Effector memory CD8-positive, alpha-beta T cell (primary cell): ENCODE data around the gene DPM3.
A peak's percentile ranks its signal among the peaks of the same experiment; 100 is the strongest.
"Not testable (repeated sequence)": the region's sequence is repeated elsewhere in the genome, so short reads cannot be mapped to it uniquely, and the experiment has no call there.

ENCODE experiments used
- ATAC-seq: fragments of 150-1000 bp; cut with Tn5 transposase; replicated peaks from 2 replicates; pipeline ENCODE4 v1.10.0; 2021; ENCODE audit warnings: mild to moderate bottlenecking, moderate library complexity
- DNase-seq, 3 experiments: peaks; one replicate each; pipeline ENCODE4 v3.0.0; 2021
- H3K27ac Mint-ChIP-seq, 2 donors: one replicate each; pipeline ENCODE4 v1.8.0; 2022; ENCODE audit warnings: mild to moderate bottlenecking in 2 of 2, mixed read lengths in 2 of 2, moderate library complexity in 2 of 2
- H3K27me3 Mint-ChIP-seq, 2 donors: one replicate each; pipeline ENCODE4 v1.8.0; 2022; ENCODE audit warnings: mixed read lengths in 2 of 2
- H3K36me3 Mint-ChIP-seq: one replicate; pipeline ENCODE4 v1.8.0; 2022; ENCODE audit warnings: mild to moderate bottlenecking, moderate library complexity, mixed read lengths; ENCODE audit not compliant: insufficient read depth
- H3K4me1 Mint-ChIP-seq, 2 donors: one replicate each; pipeline ENCODE4 v1.8.0; 2022; ENCODE audit warnings: low read depth in 2 of 2, mixed read lengths in 2 of 2
- H3K4me3 Mint-ChIP-seq, 2 donors: one replicate each; pipeline ENCODE4 v1.8.0; 2022; ENCODE audit warnings: mild to moderate bottlenecking in 2 of 2, mixed read lengths in 2 of 2, moderate library complexity in 2 of 2
- H3K9me3 Mint-ChIP-seq, 2 donors: one replicate each; pipeline ENCODE4 v1.8.0; 2022; ENCODE audit warnings: mixed read lengths in 2 of 2

DPM3 gene

DNA sequence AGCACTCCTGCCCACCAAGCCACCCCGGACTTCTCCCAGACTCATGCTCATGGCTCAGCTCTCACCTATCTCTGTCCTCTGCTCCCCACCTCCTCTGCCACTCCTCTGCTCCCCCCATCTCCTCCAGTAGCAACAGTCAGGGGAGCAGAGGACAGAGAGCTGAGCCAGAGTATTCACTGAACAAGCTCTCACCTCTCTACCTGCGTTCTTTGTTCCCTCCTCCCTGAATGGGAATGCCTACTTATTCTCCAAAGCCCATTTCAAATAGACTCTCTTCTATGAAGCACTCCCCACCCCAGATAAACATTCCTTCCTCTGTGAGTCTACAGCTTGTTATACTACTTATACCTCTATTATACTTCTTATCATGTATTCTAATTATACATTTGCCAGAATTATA lies 19.1 kb downstream of the DPM3 start:
- Mint-ChIP-seq H3K27ac (no peak overlapping the region), H3K36me3 (peaks cover 4% of the 10 kb centered on the region), H3K4me1 (no peaks in the 10 kb centered on the region), H3K27me3 (peaks cover 9 to 50% of the 10 kb centered on the region in 2 donors), H3K9me3 (no peaks in the 10 kb centered on the region), H3K4me3 (no peak overlapping the region)
- DNase-seq (no peak), ATAC-seq (no peak)

DNA sequence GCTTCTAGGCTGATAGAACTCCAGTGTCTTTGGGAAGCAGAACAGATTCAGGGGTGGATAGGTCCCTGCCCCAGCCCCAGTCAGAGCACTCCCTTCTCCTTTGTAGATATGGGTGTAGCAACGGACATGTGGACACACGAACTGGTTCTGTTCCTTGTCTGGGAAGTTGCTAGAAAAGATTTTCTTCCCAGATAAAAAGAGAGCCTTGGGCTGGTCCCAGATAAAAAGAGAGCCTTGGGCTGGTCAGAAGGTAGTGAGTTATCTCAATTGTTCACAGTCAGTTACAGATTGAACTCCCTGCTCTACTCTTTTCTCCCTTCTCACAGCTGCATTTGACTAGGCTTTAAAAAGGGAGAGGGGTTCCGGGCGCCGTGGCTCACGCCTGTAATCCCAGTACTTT lies 20.1 kb downstream of the DPM3 start:
- H3K27me3 Mint-ChIP-seq: peaks cover 15 to 50% of the 10 kb centered on the region in 2 donors
- H3K9me3 Mint-ChIP-seq: no peaks in the 10 kb centered on the region
- no peaks in the 10 kb centered on the region for H3K4me1 Mint-ChIP-seq
- H3K4me3 Mint-ChIP-seq: no peak overlapping the region
- H3K36me3 Mint-ChIP-seq: peaks cover 4% of the 10 kb centered on the region
- no peak for ATAC-seq
- no peak overlapping the region for H3K27ac Mint-ChIP-seq
- no peak for DNase-seq

DNA sequence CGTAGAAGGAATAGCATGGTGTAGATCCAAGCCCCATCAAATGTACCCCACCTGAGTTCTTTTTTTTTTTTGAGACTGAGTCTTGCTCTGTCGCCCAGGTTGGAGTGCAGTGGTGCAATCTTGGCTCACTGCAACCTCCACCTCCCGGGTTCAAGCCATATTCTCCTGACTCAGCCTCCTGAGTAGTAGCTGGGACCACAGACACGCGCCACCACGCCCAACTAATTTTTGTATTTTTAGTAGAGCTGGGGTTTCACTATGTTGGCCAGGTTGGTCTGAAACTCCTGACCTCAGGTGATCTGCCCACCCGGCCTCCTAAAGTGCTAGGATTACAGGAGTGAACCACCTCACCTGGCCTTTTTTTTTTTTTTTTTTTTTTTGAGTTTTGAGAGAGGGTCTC lies 22.2 kb downstream of the DPM3 start:
- not testable (repeated sequence) for H3K27ac Mint-ChIP-seq

DNA sequence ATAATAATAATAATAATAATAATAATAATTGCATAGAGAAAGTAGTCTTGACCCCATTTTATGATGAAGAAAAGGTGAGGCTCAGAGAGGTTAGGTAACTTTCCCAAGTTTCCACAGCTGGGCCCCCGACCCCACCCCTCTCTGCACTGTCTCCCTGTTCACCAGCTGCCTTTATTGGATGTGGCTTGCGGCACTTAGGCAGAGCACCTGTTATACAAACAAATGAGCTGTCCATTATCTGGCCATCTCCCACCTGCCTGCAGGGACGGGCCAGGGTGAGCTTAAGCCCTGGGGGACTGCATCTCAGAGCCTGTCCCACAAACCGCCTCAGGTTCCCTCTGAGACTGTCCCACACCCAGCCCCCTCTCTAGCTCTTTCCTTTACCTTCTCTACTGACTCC lies 22.7 kb downstream of the DPM3 start:
- H3K4me3 Mint-ChIP-seq: no peak overlapping the region
- no peaks in the 10 kb centered on the region for H3K9me3 Mint-ChIP-seq
- peaks cover 20 to 46% of the 10 kb centered on the region in 2 donors for H3K27me3 Mint-ChIP-seq
- H3K36me3 Mint-ChIP-seq: peaks cover 4% of the 10 kb centered on the region
- DNase-seq (no peak), ATAC-seq (no peak)
- H3K27ac Mint-ChIP-seq: no peak overlapping the region
- no peaks in the 10 kb centered on the region for H3K4me1 Mint-ChIP-seq

More for the DNA sequence above, 22.2 kb downstream of the DPM3 start:
- not testable (repeated sequence) for H3K36me3 Mint-ChIP-seq, H3K9me3 Mint-ChIP-seq, ATAC-seq, H3K4me1 Mint-ChIP-seq, H3K4me3 Mint-ChIP-seq, DNase-seq
- H3K27me3 Mint-ChIP-seq: peaks cover 20 to 46% of the 10 kb centered on the region in 2 donors

DNA sequence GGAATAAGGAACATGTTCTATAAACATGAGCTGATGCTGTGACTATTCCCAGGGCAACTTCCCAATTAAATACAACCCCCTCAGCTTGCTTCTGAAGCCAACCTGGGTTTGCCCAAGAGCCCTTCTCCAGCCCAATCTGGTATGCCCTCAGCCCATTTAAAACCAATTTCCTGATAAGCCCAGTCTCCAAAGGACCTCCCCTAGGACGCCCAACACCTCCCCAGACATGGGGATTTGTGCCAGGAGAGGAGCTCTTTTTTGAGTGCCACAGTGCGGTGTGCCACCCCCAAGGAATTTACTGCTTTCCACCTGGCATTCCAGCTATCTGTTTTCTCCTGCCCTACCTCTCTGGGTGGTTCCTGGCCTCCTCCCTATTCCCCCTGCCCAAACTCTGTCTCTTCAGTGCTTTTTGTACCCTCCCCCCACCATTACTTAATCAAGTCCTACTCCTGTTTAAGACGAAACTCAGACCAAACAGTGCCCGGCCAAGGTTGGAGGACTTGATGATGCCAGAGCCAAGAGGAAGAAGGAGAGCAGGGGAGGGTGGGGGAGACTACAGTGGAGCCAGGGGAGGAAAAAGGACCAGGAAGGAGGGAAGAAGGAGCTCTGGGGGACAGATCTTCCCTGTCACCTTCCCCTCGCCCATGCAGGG lies 24.1 kb downstream of the DPM3 start:
- peaks cover 20 to 51% of the 10 kb centered on the region in 2 donors for H3K27me3 Mint-ChIP-seq
- no peak overlapping the region for H3K4me3 Mint-ChIP-seq
- no peaks in the 10 kb centered on the region for H3K9me3 Mint-ChIP-seq
- ATAC-seq (no peak), DNase-seq (no peak)
- no peaks in the 10 kb centered on the region for H3K36me3 Mint-ChIP-seq
- H3K4me1 Mint-ChIP-seq: no peaks in the 10 kb centered on the region
- no peak overlapping the region for H3K27ac Mint-ChIP-seq

DNA sequence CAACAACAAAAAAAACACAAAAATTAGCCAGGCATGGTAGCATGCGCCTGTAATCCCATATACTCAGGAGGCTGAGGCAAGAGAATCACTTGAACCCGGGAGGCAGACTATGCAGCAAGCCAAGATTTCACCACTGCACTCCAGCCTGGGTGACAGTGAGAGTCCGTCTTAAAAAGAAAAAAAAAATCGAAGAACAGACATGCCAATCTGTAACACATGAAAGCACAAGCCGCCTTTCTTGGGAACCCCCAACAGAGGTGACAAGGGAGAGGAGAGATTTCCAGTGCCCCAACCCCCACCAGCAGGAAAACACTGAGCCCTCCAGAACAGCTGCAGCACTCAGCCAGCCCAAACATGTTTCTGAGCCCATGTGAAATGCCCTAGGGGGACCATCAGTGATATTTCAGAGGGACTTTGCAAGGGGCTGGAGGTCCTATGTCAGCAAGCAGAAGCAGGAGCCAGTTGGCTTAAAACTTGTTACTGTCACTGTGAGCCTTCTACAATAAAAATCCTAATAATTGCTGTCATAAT lies 26.8 kb downstream of the DPM3 start:
- Mint-ChIP-seq H3K4me1 (no peaks in the 10 kb centered on the region), H3K9me3 (no peaks in the 10 kb centered on the region), H3K27ac (no peak overlapping the region), H3K36me3 (no peaks in the 10 kb centered on the region), H3K4me3 (no peak overlapping the region), H3K27me3 (peaks cover 24 to 48% of the 10 kb centered on the region in 2 donors)
- no peak for DNase-seq
- no peak for ATAC-seq

DNA sequence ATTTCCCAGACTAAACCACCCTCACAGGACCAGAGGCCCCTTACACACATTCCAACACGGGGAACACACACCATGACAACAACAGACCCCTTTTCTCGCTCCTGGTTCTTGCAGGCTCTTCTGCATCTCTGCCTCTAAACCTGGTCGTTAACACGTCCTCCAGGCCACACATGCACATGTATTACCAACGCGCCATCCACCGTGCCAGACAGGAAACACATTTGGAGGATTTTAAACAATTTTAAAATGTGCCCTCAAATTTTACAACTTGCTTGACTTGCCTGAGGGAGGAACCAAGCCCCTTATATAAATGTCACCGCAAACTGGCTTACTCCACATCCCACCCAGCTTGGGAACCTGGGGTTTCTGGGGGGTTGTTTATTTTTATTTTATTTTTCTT lies 29.5 kb downstream of the DPM3 start:
- Mint-ChIP-seq H3K27me3 (peaks cover 14 to 24% of the 10 kb centered on the region in 2 donors), H3K4me1 (no peaks in the 10 kb centered on the region), H3K27ac (no peak overlapping the region), H3K36me3 (no peaks in the 10 kb centered on the region), H3K9me3 (no peaks in the 10 kb centered on the region), H3K4me3 (no peak overlapping the region)
- ATAC-seq (no peak), DNase-seq (no peak)

DNA sequence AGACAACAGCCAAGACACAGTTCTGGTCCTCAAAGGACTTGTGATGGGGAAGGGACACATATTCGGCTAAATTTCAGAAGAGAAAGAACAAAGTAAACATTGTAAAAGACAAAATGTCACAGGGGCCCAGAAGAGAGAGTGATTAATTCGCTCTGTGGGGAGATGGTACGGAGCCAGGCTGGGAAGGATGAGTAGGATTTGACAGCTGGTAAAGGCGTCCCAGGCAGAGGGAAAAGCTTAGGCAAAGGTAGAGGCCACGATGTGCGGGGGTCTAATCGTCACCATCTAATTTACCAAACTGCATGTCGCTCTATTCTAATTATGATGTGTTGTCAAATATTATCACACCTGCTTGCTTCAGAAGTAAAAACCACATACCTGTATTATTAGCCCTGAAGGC lies 29.9 kb downstream of the DPM3 start:
- ATAC-seq: no peak
- Mint-ChIP-seq H3K27me3 (peaks cover 15 to 25% of the 10 kb centered on the region in 2 donors), H3K9me3 (no peaks in the 10 kb centered on the region), H3K4me3 (no peak overlapping the region), H3K27ac (no peak overlapping the region), H3K4me1 (no peaks in the 10 kb centered on the region), H3K36me3 (peaks cover under 1% of the 10 kb centered on the region)
- no peak for DNase-seq

DNA sequence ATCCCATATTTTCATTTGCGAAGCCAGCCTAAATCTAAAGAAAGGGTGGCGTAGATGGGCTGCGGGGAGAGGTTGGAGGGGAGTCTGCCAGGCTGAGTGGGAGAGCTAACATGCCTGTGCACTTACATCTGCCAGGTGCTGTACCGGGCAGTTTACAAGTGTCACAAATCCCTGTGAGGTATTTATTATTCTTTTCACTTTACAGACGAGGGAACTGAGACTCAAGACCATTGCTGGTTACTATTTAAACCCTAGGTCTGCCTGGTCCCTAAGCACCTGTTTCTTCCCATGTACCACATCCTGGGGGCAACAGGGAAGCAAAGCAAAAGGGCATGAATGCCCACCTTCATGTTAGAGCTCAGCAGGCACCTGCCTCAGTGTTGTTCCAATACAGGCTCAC lies 32.0 kb downstream of the DPM3 start:
- H3K36me3 Mint-ChIP-seq: peaks cover 3% of the 10 kb centered on the region
- no peak for ATAC-seq
- H3K9me3 Mint-ChIP-seq: no peaks in the 10 kb centered on the region
- peaks cover 13 to 22% of the 10 kb centered on the region in 2 donors for H3K27me3 Mint-ChIP-seq
- no peak for DNase-seq
- no peaks in the 10 kb centered on the region for H3K4me1 Mint-ChIP-seq
- no peak overlapping the region for H3K4me3 Mint-ChIP-seq
- H3K27ac Mint-ChIP-seq: no peak overlapping the region

DNA sequence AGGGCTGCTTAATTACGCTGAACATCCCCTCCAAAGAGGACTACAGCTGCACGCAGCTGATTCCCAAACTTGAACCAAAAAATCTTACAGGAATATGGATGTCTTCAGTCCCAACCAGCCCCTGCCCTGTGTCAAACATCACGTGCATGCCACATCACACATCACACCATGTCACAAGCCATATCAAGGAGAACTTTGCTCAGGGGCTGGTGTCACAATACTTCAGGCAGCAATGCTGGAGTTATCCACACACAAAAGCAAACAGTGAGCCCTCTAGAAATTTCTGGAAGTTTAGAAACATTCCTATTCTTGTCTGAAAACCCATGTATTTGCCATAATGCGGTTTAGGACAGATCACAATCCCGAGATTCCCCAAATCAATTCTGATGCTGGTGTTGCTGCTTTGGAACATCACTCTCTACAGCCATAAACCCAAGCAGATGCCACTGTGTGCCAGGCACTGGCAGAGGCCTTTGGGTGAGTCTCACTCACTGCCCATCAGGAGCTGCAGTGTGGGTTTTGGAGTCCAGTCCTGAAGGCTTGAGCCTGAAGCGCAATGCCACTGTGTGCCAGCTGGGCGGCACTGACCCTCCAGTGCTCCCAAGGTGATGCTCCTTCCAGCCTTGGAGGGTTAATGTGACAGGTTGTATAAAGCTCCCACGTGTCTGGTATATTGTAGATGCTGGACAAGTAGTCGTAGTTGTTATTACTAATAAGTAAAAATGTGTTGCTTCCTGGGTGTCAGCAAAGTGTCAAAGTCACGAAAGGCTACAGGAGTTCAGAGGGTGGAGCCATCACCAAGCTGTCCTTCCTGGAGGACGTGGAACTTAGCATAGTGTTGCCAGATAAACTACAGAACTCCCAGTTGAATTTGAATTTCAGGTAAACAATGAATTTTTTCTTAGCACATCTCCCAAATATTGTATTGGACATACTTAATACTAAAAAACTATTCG lies 32.7 kb downstream of the DPM3 start:
- Mint-ChIP-seq H3K36me3 (peaks cover 3% of the 10 kb centered on the region), H3K4me1 (no peaks in the 10 kb centered on the region), H3K4me3 (no peak overlapping the region), H3K9me3 (no peaks in the 10 kb centered on the region), H3K27ac (no peak overlapping the region), H3K27me3 (peaks cover 13 to 22% of the 10 kb centered on the region in 2 donors)
- DNase-seq (no peak), ATAC-seq (no peak)

DNA sequence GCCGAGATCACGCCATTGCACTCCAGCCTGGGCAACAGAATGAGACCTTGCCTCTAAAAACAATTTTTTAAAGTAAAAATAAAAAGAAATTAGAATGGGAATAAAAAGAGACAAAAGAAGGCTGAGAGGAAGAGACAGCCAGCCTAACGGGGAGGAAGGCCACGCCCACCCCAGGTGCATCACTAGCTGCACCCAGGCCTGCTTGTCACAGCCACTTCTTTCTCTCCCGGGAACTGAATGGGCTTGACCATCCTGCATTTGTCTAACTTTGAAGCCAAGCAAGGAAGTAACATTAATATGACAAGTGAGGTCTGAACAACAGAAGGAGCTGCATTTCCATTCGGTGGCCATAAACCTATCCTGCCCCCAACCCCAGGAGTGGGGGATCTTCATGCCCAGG lies 33.5 kb downstream of the DPM3 start:
- no peaks in the 10 kb centered on the region for H3K4me1 Mint-ChIP-seq
- H3K27ac Mint-ChIP-seq: no peak overlapping the region
- no peak overlapping the region for H3K4me3 Mint-ChIP-seq
- H3K36me3 Mint-ChIP-seq: peaks cover 3% of the 10 kb centered on the region
- DNase-seq (no peak), ATAC-seq (no peak)
- H3K27me3 Mint-ChIP-seq: peaks cover 13 to 18% of the 10 kb centered on the region in 2 donors
- H3K9me3 Mint-ChIP-seq: no peaks in the 10 kb centered on the region

DNA sequence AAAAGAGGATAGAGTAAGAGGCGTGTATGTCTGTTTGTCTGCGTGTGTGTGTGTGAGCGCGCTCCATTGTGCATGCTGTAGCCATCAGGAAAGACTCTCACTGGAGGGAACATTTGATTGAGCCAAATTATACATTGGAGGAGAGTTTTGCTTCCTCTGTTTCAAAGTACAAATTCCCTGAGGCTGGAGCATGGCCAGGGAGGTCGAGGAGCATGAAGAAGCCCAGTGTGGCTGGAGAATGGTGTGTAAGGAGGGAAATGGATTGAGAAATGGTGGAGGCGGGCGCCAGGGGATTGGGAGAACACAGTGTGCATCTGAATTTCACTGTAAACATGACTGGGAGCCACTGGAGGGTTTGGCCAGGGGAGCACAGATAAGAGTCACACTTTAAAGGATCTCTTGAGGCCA lies 34.7 kb downstream of the DPM3 start:
- DNase-seq (no peak), ATAC-seq (no peak)
- Mint-ChIP-seq H3K27me3 (peaks cover 10 to 13% of the 10 kb centered on the region in 2 donors), H3K27ac (peak overlapping the region in 1 of 2 donors; percentile 6), H3K36me3 (peaks cover 3% of the 10 kb centered on the region), H3K4me3 (no peak overlapping the region), H3K9me3 (no peaks in the 10 kb centered on the region), H3K4me1 (no peaks in the 10 kb centered on the region)

DNA sequence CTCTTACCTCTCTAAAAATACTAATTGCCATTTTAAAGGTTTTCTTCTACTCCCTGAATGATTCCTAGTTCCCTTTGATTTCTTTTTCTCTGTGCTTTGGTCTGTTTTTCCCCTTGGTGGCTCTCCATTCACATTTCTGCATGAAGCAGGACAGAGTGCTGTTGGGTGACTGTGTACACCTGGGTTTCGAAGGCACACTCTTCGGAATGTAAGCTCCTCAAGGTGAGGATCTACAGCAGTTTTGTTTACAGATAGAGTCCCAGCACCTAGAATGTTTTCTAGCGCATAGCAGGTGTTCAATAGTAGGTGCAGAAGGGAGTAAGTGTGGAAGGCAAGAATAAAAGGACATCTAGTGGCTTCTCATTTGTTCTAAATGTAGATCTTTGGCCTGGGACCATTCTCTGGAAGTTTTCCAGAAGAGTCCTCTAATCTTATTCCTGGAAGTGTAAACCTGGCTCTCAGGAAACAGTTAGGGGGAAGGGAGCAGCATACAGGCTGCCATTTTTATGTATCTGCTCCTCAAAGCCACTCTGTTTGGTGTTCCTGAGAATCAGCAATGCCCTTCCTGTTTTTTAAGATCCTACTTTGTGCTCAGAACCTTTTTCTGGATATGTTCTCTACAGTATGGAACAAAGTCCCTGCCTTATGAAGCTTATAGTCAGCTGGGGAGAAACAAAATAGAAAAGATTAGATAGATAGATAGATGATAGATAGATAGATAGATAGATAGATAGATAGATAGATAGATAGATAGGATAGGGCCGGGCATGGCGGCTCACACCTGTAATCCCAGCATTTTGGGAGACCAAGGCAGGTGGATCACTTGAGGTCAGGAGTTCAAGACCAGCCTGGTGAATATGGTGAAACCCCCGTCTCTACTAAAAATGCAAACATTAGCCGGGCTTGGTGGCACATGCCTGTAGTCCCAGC lies 35.5 kb downstream of the DPM3 start:
- no peaks in the 10 kb centered on the region for H3K4me1 Mint-ChIP-seq
- DNase-seq (no peak), ATAC-seq (no peak)
- peaks cover 10 to 13% of the 10 kb centered on the region in 2 donors for H3K27me3 Mint-ChIP-seq
- peaks cover 3% of the 10 kb centered on the region for H3K36me3 Mint-ChIP-seq
- H3K9me3 Mint-ChIP-seq: no peaks in the 10 kb centered on the region
- H3K27ac Mint-ChIP-seq: no peak overlapping the region
- no peak overlapping the region for H3K4me3 Mint-ChIP-seq
